ENCODE measurements around the gene EPSTI1. TPM values are rescaled to one million over a fixed set of nuclear protein-coding genes. Genes with fewer than 3 reads are reported as not detected.

The EPSTI1 gene
- total and polyA plus RNA-seq, 7 donors, result 0.82 to 2.6 (median 1.4) TPM

GRCh38 chr13:42852136-42852535, 139.9 kb downstream of the EPSTI1 start:
- TF ChIP-seq CTCF (IDR thresholded peaks at IDR 0.05), result no peak
- H3K9me3 ChIP-seq, result no peaks in the 10 kb centered on the region
- H3K36me3 ChIP-seq (ENCODE audit: insufficient read depth in 1 of 2, low read depth in 1 of 2), result no peaks in the 10 kb centered on the region
- DNase-seq (no peak), ATAC-seq (no peak)
- no peaks in the 10 kb centered on the region for H3K4me1 ChIP-seq
- 77 to 93% (median 89%) methylated on average over 3 of the region's 3 CpGs for WGBS, 3 donors
- no peak overlapping the region for H3K4me3 ChIP-seq
- no peak overlapping the region for H3K27ac ChIP-seq
- intact Hi-C loops (cut with DNase I), result no loop called here
- H3K27me3 ChIP-seq (ENCODE audit: insufficient read depth in 3 of 3, low read length in 2 of 3), result no peaks in the 10 kb centered on the region

GRCh38 chr13:42849200-42849599, 142.8 kb downstream of the EPSTI1 start:
- Histone ChIP-seq H3K27me3 (ENCODE audit: insufficient read depth in 3 of 3, low read length in 2 of 3) (no peaks in the 10 kb centered on the region), H3K36me3 (ENCODE audit: insufficient read depth in 1 of 2, low read depth in 1 of 2) (no peaks in the 10 kb centered on the region), H3K4me3 (no peak overlapping the region), H3K27ac (no peak overlapping the region), H3K9me3 (no peaks in the 10 kb centered on the region), H3K4me1 (no peaks in the 10 kb centered on the region)
- intact Hi-C loops (cut with DNase I), result no loop called here
- DNase-seq, result no peak
- TF ChIP-seq CTCF (IDR thresholded peaks at IDR 0.05), result no peak
- no peak for ATAC-seq
- WGBS, 3 donors, result 78 to 88% (median 81%) methylated on average over 2 of the region's 2 CpGs

- H3K27me3 ChIP-seq (ENCODE audit: insufficient read depth in 3 of 3, low read length in 2 of 3), result no peaks in the 10 kb centered on the region
- H3K9me3 ChIP-seq, result no peaks in the 10 kb centered on the region
- no peaks in the 10 kb centered on the region for H3K4me1 ChIP-seq
- H3K27ac ChIP-seq, result no peak overlapping the region
- no peak for ATAC-seq
- intact Hi-C loops (cut with DNase I), result no loop called here
- WGBS, 3 donors, result 19 to 27% (median 25%) methylated on average over 3 of the region's 3 CpGs
- no peak for DNase-seq
- no peak overlapping the region for H3K4me3 ChIP-seq
- no peak for TF ChIP-seq CTCF (IDR thresholded peaks at IDR 0.05)
- no peaks in the 10 kb centered on the region for H3K36me3 ChIP-seq (ENCODE audit: insufficient read depth in 1 of 2, low read depth in 1 of 2)
These were observed 144.0 kb downstream of the EPSTI1 start for GRCh38 chr13:42847891-42848663.

GRCh38 chr13:42836930-42837690, 154.9 kb downstream of the EPSTI1 start:
- TF ChIP-seq CTCF (IDR thresholded peaks at IDR 0.05), result peak; percentile 9
- Histone ChIP-seq H3K36me3 (ENCODE audit: insufficient read depth in 1 of 2, low read depth in 1 of 2) (no peaks in the 10 kb centered on the region), H3K9me3 (no peaks in the 10 kb centered on the region), H3K4me3 (no peak overlapping the region), H3K27me3 (ENCODE audit: insufficient read depth in 3 of 3, low read length in 2 of 3) (no peaks in the 10 kb centered on the region), H3K27ac (no peak overlapping the region), H3K4me1 (no peaks in the 10 kb centered on the region)
- 47 to 49% (median 47%) methylated on average over 10 of the region's 10 CpGs for WGBS, 3 donors
- intact Hi-C loops (cut with DNase I), result no loop called here
- no peak for ATAC-seq
- no peak for DNase-seq

Other genes with a start within 250 kb of the EPSTI1 start
- gene FAM216B, start 210.7 kb downstream of the EPSTI1 start, total RNA-seq, result not detected
- not detected for gene FAM216B, start 210.7 kb downstream of the EPSTI1 start, polyA plus RNA-seq
- gene DNAJC15, start 31.3 kb upstream of the EPSTI1 start, total RNA-seq, result 10 to 100 TPM in 3 of 4 donors, 1 to 10 TPM in 1; 9.4 to 13.6 (median 11.4) TPM
- gene DNAJC15, start 31.3 kb upstream of the EPSTI1 start, polyA plus RNA-seq, result 10 to 100 TPM; 17.1 to 22.4 (median 18.8) TPM

Measured in psoas muscle (tissue), 8 donors.